Neuronal stem cell (in vitro differentiated cells): ENCODE data around the gene EBP.

Source experiments
- DNase-seq: peaks from one replicate; pipeline ENCODE4 v3.0.0-alpha.2; 2013; ENCODE audit warnings: low spot score
- H2AFZ ChIP-seq: one replicate; pipeline ENCODE4 v1.6.1; 2013; ENCODE audit warnings: mild to moderate bottlenecking, low read length, inconsistent platforms
- H2AK5ac ChIP-seq: 2 replicates; pipeline ENCODE4 v1.6.1; 2013; ENCODE audit warnings: low read depth, mild to moderate bottlenecking, inconsistent platforms, low read length, moderate library complexity, mixed read lengths
- H2BK120ac ChIP-seq: 2 replicates; pipeline ENCODE4 v1.6.1; 2013; ENCODE audit warnings: low read depth, mild to moderate bottlenecking, inconsistent platforms, low read length, moderate library complexity, mixed read lengths
- H2BK12ac ChIP-seq: one replicate; pipeline ENCODE4 v1.6.1; 2013; ENCODE audit warnings: low read length, inconsistent platforms
- H2BK15ac ChIP-seq: 2 replicates; pipeline ENCODE4 v1.6.1; 2013; ENCODE audit warnings: mild to moderate bottlenecking, low read length, inconsistent platforms, mixed read lengths
- H2BK5ac ChIP-seq: one replicate; pipeline ENCODE4 v1.6.1; 2013; ENCODE audit warnings: inconsistent platforms, mild to moderate bottlenecking, low read length, moderate library complexity
- H3K14ac ChIP-seq: one replicate; pipeline ENCODE4 v1.6.1; 2013; ENCODE audit warnings: low read length, inconsistent platforms
- H3K18ac ChIP-seq: 2 replicates; pipeline ENCODE4 v1.6.1; 2013; ENCODE audit warnings: low read length, inconsistent platforms
- H3K23ac ChIP-seq: 2 replicates; pipeline ENCODE4 v1.6.1; 2013; ENCODE audit warnings: low read depth, mild to moderate bottlenecking, mixed read lengths, low read length, inconsistent platforms; ENCODE audit not compliant: poor library complexity
- H3K27ac ChIP-seq: replicated peaks from 3 replicates; pipeline ENCODE4 v1.5.1; 2013; ENCODE audit warnings: low read length, inconsistent platforms
- H3K27me3 ChIP-seq, 3 experiments: 2 replicates each; pipeline ENCODE4 v1.6.1; 2013; ENCODE audit warnings: low read length in 3 of 3, mild to moderate bottlenecking in 2 of 3, inconsistent platforms in 1 of 3, low read depth in 1 of 3, mixed read lengths in 1 of 3, moderate library complexity in 1 of 3; ENCODE audit not compliant: control insufficient read depth in 3 of 3, insufficient read depth in 3 of 3
- H3K36me3 ChIP-seq, 2 donors: replicated peaks in 1 of 2; 2 replicates each; pipeline ENCODE4 v1.6.1; 2013; ENCODE audit warnings: low read length in 2 of 2; ENCODE audit not compliant: control insufficient read depth in 2 of 2, insufficient read depth in 2 of 2
- H3K4ac ChIP-seq: 2 replicates; pipeline ENCODE4 v1.6.1; 2013; ENCODE audit warnings: inconsistent platforms, mild to moderate bottlenecking, low read length, moderate library complexity
- H3K4me1 ChIP-seq, 2 donors: 1 replicate in 1 of 2; 2 replicates in 1 of 2; pipeline ENCODE4 v1.6.1; 2013; ENCODE audit warnings: low read length in 2 of 2, low read depth in 1 of 2; ENCODE audit not compliant: control insufficient read depth in 2 of 2, insufficient read depth in 1 of 2
- H3K4me2 ChIP-seq: one replicate; pipeline ENCODE4 v1.6.1; 2013; ENCODE audit warnings: mild to moderate bottlenecking, low read length, inconsistent platforms; ENCODE audit not compliant: insufficient read depth, poor library complexity, severe bottlenecking
- H3K4me3 ChIP-seq, 2 donors: 2 replicates each; pipeline ENCODE4 v1.5.1; 2013; ENCODE audit warnings: low read length in 2 of 2, mild to moderate bottlenecking in 2 of 2, inconsistent platforms in 1 of 2, moderate library complexity in 1 of 2
- H3K79me1 ChIP-seq: one replicate; pipeline ENCODE4 v1.6.1; 2013; ENCODE audit warnings: low read depth, mild to moderate bottlenecking, inconsistent platforms, low read length, moderate library complexity
- H3K9ac ChIP-seq: one replicate; pipeline ENCODE4 v1.6.1; 2013; ENCODE audit warnings: mild to moderate bottlenecking, low read depth, low read length, inconsistent platforms; ENCODE audit not compliant: poor library complexity
- H3K9me3 ChIP-seq, 2 donors: replicated peaks in 1 of 2; 2 replicates each; pipeline versions ENCODE3 to v1.6.1; 2013; ENCODE audit warnings: low read length in 2 of 2, mild to moderate bottlenecking in 2 of 2, inconsistent platforms in 1 of 2, low read depth in 1 of 2, mixed read lengths in 1 of 2, moderate library complexity in 1 of 2; ENCODE audit not compliant: control insufficient read depth in 2 of 2, insufficient read depth in 1 of 2
- H4K8ac ChIP-seq: one replicate; pipeline ENCODE4 v1.6.1; 2013; ENCODE audit warnings: low read depth, mild to moderate bottlenecking, inconsistent platforms, low read length, moderate library complexity
- H4K91ac ChIP-seq: one replicate; pipeline ENCODE4 v1.6.1; 2013; ENCODE audit warnings: low read length, low read depth, mild to moderate bottlenecking, inconsistent platforms; ENCODE audit not compliant: poor library complexity
- WGBS, 2 donors: extraction: QIAGEN DNeasy Blood & Tissue Kit; methylation state at CpG; one replicate each; pipeline ENCODE4 v1.1.7; 2013; ENCODE audit warnings: missing lambda C conversion rate in 2 of 2, mixed read lengths in 1 of 2; ENCODE audit not compliant: insufficient read length in 2 of 2, insufficient replicate concordance in 1 of 2; ENCODE audit errors: extremely low coverage in 2 of 2; 5-methylcytosine and 5-hydroxymethylcytosine counted together

Gene EBP

DNA sequence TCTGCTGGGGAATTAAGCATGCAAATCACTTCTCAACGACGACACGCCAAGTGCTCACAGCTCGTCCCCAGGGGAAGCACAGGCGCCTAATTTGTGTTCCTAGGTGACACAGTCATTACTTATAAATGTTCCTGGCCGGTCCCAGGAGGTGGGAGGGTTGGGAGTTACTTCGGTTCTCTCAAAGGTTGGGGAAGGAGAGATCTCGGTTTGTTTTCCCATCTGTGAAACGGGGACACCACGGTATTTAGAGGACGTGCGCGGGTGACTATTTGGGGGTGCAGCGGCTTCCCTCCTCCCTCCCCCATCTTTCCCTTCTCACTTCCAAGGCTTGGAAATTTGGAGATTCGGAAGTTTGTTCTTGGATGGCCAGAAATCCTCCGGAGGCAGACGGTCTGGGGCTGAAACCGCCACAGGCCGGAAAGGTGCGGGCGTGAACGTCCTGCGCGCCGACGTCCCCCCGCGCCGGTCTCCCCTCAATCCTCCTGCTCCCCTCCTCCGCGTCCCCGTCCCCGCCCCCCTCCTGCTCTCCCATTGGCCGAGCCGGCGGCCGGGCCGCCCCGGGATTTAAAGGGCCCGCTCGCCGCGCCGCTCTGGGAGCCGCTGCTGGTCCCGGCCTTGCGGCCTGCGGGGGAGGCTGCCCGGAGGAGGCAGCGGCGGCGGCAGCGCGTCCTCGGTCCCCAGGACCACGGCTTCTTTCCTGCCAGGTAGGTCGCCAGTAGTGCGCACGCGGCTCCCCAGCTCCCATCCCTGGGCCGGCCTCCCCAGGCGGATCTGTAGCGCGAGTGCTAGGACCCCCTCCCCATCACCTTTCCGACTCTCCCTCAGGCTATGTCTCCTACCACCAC lies 13.0 kb upstream of the EBP start, which contains the start of gene PORCN:
TSS of gene PORCN (plus strand) at position 593 of the 845 bp plus-strand sequence. CDS start 829 bp downstream, outside the sequence.
- no peak within 1 kb of the TSS for H4K8ac ChIP-seq
- no peak within 1 kb of the TSS for H2AK5ac ChIP-seq
- H3K27ac ChIP-seq = no peak within 1 kb of the TSS
- peak within 1 kb of the TSS; percentile 83 for H3K9ac ChIP-seq
- peak within 1 kb of the TSS; percentile 62 for H3K4me2 ChIP-seq
- H4K91ac ChIP-seq = no peak within 1 kb of the TSS
- no peak within 1 kb of the TSS for H3K14ac ChIP-seq
- peaks cover 0 to 1% of the 10 kb centered on the region in 2 donors for H3K36me3 ChIP-seq
- H3K4me3 ChIP-seq = peak within 1 kb of the TSS; percentile 75 to 90
- no peak within 1 kb of the TSS for H2BK120ac ChIP-seq
- H2BK15ac ChIP-seq = no peak within 1 kb of the TSS
- peaks cover 4% of the 10 kb centered on the region in 2 donors for H3K4me1 ChIP-seq
- H3K23ac ChIP-seq = no peak within 1 kb of the TSS
- no peak within 1 kb of the TSS for H2BK12ac ChIP-seq
- WGBS, 2 donors = no CpG with 5 or more reads among the region's 65 CpGs
- H2AFZ ChIP-seq = peak within 1 kb of the TSS; percentile 95
- no peaks in the 10 kb centered on the region for H3K9me3 ChIP-seq
- H2BK5ac ChIP-seq = no peak within 1 kb of the TSS
- no peaks in the 10 kb centered on the region for H3K27me3 ChIP-seq
- peak within 1 kb of the TSS; percentile 15 for H3K18ac ChIP-seq
- H3K79me1 ChIP-seq = no peaks in the 10 kb centered on the region
- DNase-seq = peak; percentile 50
- H3K4ac ChIP-seq = no peak within 1 kb of the TSS

- Histone ChIP-seq H2BK12ac (no peak overlapping the region), H3K4me2 (peak overlapping the region; percentile 62), H4K8ac (no peak overlapping the region), H2BK5ac (no peak overlapping the region), H3K9me3 (no peaks in the 10 kb centered on the region), H3K36me3 (peaks cover 0 to 1% of the 10 kb centered on the region in 2 donors), H3K4me1 (peaks cover 4% of the 10 kb centered on the region in 2 donors), H2BK15ac (no peak overlapping the region), H2AFZ (peak overlapping the region; percentile 95), H3K4ac (no peak overlapping the region), H3K23ac (no peak overlapping the region), H3K4me3 (peak overlapping the region; percentile 75 to 90), H2BK120ac (no peak overlapping the region), H3K14ac (no peak overlapping the region), H3K27ac (no peak overlapping the region), H3K27me3 (no peaks in the 10 kb centered on the region), H4K91ac (no peak overlapping the region), H3K18ac (peak overlapping the region; percentile 15), H3K9ac (peak overlapping the region; percentile 83), H3K79me1 (no peaks in the 10 kb centered on the region), H2AK5ac (no peak overlapping the region)
- no peak for DNase-seq
- no CpG with 5 or more reads among the region's 16 CpGs for WGBS, 2 donors
Measured at GRCh38 chrX:48509245-48509590, 12.4 kb upstream of the EBP start.

DNA sequence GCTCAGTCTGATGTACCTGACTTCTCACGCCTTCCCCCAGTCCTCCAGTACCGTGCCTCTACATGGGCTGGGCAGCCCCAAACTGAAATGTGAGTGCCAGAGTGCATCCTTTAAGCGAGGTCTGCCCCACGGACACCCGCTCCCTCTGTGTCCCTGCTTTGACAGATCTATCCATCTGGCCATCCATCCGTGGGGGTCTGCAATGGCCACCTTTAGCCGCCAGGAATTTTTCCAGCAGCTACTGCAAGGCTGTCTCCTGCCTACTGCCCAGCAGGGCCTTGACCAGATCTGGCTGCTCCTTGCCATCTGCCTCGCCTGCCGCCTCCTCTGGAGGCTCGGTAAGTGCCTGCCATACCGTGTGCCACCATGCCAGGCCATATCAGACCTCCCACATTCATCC lies 12.0 kb upstream of the EBP start:
- H4K91ac ChIP-seq = no peak overlapping the region
- no CpG with 5 or more reads among the region's 11 CpGs for WGBS, 2 donors

DNA sequence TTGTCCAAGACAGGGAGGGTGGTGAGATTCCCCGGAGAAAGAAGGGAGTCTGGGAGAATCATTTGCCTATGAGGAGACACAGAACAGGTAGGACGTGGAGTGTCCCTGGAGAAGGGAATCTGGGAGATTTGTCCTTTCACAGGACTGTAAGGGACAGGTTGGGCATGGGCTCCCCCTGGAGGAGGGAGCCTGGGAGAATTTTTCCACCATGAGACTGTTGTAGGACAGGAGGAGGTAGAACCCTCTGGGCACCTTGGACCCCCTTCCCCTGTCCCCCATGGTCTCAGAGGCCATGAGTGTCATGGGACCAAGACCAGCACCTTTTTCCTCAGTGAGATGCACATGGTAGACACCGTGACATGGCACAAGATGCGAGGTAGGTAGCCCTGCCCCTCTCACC lies 10.0 kb upstream of the EBP start:
- Histone ChIP-seq H2AFZ (no peak overlapping the region), H3K4me3 (no peak overlapping the region), H2AK5ac (no peak overlapping the region), H3K36me3 (peaks cover 1 to 3% of the 10 kb centered on the region in 2 donors), H3K4ac (no peak overlapping the region), H3K9me3 (no peaks in the 10 kb centered on the region), H3K14ac (no peak overlapping the region), H3K4me2 (no peak overlapping the region), H3K9ac (no peak overlapping the region), H2BK12ac (no peak overlapping the region), H3K27ac (no peak overlapping the region), H2BK120ac (no peak overlapping the region), H4K91ac (no peak overlapping the region), H3K27me3 (no peaks in the 10 kb centered on the region), H4K8ac (no peak overlapping the region), H3K79me1 (no peaks in the 10 kb centered on the region), H3K23ac (no peak overlapping the region), H3K18ac (no peak overlapping the region), H2BK15ac (no peak overlapping the region), H2BK5ac (no peak overlapping the region), H3K4me1 (peaks cover 4% of the 10 kb centered on the region in 2 donors)
- no CpG with 5 or more reads among the region's 4 CpGs for WGBS, 2 donors
- DNase-seq = no peak

More for the DNA sequence above, 12.0 kb upstream of the EBP start:
- Histone ChIP-seq H2BK5ac (no peak overlapping the region), H3K79me1 (no peaks in the 10 kb centered on the region), H2BK15ac (no peak overlapping the region), H3K4me2 (peak overlapping the region; percentile 62), H3K9me3 (no peaks in the 10 kb centered on the region), H2BK120ac (no peak overlapping the region), H2AK5ac (no peak overlapping the region), H2AFZ (peak overlapping the region; percentile 95), H3K4me3 (peak overlapping the region; percentile 75 to 90), H3K27ac (no peak overlapping the region), H2BK12ac (no peak overlapping the region), H3K9ac (peak overlapping the region; percentile 70), H4K8ac (no peak overlapping the region), H3K4ac (no peak overlapping the region), H3K36me3 (peaks cover 1 to 3% of the 10 kb centered on the region in 2 donors), H3K14ac (no peak overlapping the region), H3K4me1 (peaks cover 4% of the 10 kb centered on the region in 2 donors), H3K18ac (no peak overlapping the region), H3K27me3 (no peaks in the 10 kb centered on the region), H3K23ac (no peak overlapping the region)
- DNase-seq = no peak
